Testis (tissue), 3 donors: ENCODE results near the gene RPLP2. TPM values are rescaled to one million over a fixed set of nuclear protein-coding genes. Genes with fewer than 3 reads are reported as not detected.
A peak's percentile ranks its signal among the peaks of the same experiment; 100 is the strongest.

Experiments used
- DNase-seq: peaks from one replicate; pipeline ENCODE4 v3.0.0-alpha.2; 2019
- H3K27ac ChIP-seq, 2 donors: fragments of 200-600 bp; sonication (generic); one replicate each; pipeline ENCODE4 v1.5.1; 2019
- H3K27me3 ChIP-seq: fragments of 200-600 bp; sonication (generic); one replicate; pipeline ENCODE4 v1.5.1; 2019
- H3K36me3 ChIP-seq: fragments of 200-600 bp; sonication (generic); one replicate; pipeline ENCODE4 v1.5.1; 2017; ENCODE audit warnings: low read depth; ENCODE audit errors: missing control alignments
- H3K4me1 ChIP-seq: fragments of 200-600 bp; sonication (generic); one replicate; pipeline ENCODE4 v1.5.1; 2019
- H3K4me3 ChIP-seq, 2 donors: fragments of 200-600 bp; sonication (generic); one replicate each; pipeline ENCODE4 v1.5.1; 2017 to 2019
- H3K9me3 ChIP-seq: fragments of 200-600 bp; sonication (generic); one replicate; pipeline ENCODE4 v1.5.1; 2017
- CTCF ChIP-seq, 3 experiments: fragments of 450-650 bp in 2 of 3; fragments of 200-600 bp in 1 of 3; sonication (generic) in 1 of 3; IDR thresholded peaks; one replicate each; pipeline ENCODE4 v1.5.1; 2016 to 2019; ENCODE audit warnings: antibody characterized with exemption in 3 of 3, mild to moderate bottlenecking in 2 of 3, moderate library complexity in 1 of 3
- POLR2A ChIP-seq: fragments of 450-650 bp; IDR thresholded peaks from one replicate; pipeline ENCODE4 v1.6.1; 2017; ENCODE audit warnings: antibody characterized with exemption, mild to moderate bottlenecking, moderate library complexity
- WGBS, 2 donors: methylation state at CpG; one replicate each; pipeline ENCODE4 v1.1.5; 2018; 5-methylcytosine and 5-hydroxymethylcytosine counted together
- intact Hi-C: fragments of 100-400 bp; cut with DNase I; formaldehyde crosslinking; loops from one replicate; pipeline ENCODE4 v1.15.1; 2023; ENCODE audit warnings: low total_unique reads
- polyA plus RNA-seq: library from polyadenylated mRNA; stranded (reverse); fragments of 350-450 nt; fragmentation: Illumina TruSeq; extraction: RNeasy Lipid Tissue Mini Kit (QIAGEN cat#74804); gene quantifications from one replicate; pipeline ENCODE4 v1.2.3, GENCODE V29; 2014; ENCODE audit warnings: low read depth, low replicate concordance; ENCODE audit not compliant: insufficient read depth
- total RNA-seq, 2 donors: library from RNA; depleted of rRNA; stranded (reverse); fragments of >200 nt; gene quantifications; one replicate each; pipeline ENCODE4 v1.2.3, GENCODE V29; 2016

The RPLP2 gene
- total and polyA plus RNA-seq, 3 donors from 2014 or later, result 193 to 943 (median 864) TPM

- Histone ChIP-seq H3K4me1 (peaks cover 28% of the 10 kb centered on the region), H3K36me3 (no peaks in the 10 kb centered on the region)
These were observed 36.3 kb upstream of the RPLP2 start for GRCh38 chr11:773425-773824.

GRCh38 chr11:773830-774229 lies 35.9 kb upstream of the RPLP2 start:
- DNase-seq, result no peak
- TF ChIP-seq CTCF (IDR thresholded peaks at IDR 0.05) (no peak), POLR2A (no peak)
- no peaks in the 10 kb centered on the region for H3K9me3 ChIP-seq
- H3K4me1 ChIP-seq, result peaks cover 30% of the 10 kb centered on the region
- H3K27ac ChIP-seq, result peak overlapping the region in 1 of 2 donors; percentile 9
- no peaks in the 10 kb centered on the region for H3K36me3 ChIP-seq
- intact Hi-C loops, result no loop called here
- 85 to 90% methylated on average over 2 to 9 of the region's 9 CpGs for WGBS, 2 donors
- H3K27me3 ChIP-seq, result no peaks in the 10 kb centered on the region
- no peak overlapping the region for H3K4me3 ChIP-seq

More at GRCh38 chr11:773425-773824, 36.3 kb upstream of the RPLP2 start:
- Histone ChIP-seq H3K4me3 (no peak overlapping the region), H3K27ac (peak overlapping the region in 1 of 2 donors; percentile 9), H3K27me3 (no peaks in the 10 kb centered on the region), H3K9me3 (no peaks in the 10 kb centered on the region)
- intact Hi-C loops, result no loop called here
- TF ChIP-seq CTCF (IDR thresholded peaks at IDR 0.05) (no peak), POLR2A (no peak)
- no peak for DNase-seq
- 75 to 100% methylated on average over 4 to 5 of the region's 5 CpGs for WGBS, 2 donors

- no peak for TF ChIP-seq POLR2A
- Histone ChIP-seq H3K9me3 (no peaks in the 10 kb centered on the region), H3K27ac (peak overlapping the region in 1 of 2 donors; percentile 24), H3K4me3 (no peak overlapping the region), H3K4me1 (peaks cover 30% of the 10 kb centered on the region), H3K36me3 (no peaks in the 10 kb centered on the region), H3K27me3 (no peaks in the 10 kb centered on the region)
- no peak for DNase-seq
- intact Hi-C loops, result no loop called here
- WGBS, 2 donors, result 61 to 87% methylated on average over 7 to 20 of the region's 20 CpGs
These were observed 34.7 kb upstream of the RPLP2 start for GRCh38 chr11:774873-775592.

- peak overlapping the region; percentile 14 to 82 for H3K27ac ChIP-seq
- no peaks in the 10 kb centered on the region for H3K27me3 ChIP-seq
- DNase-seq, result no peak
- H3K4me3 ChIP-seq, result peak overlapping the region; percentile 67 to 97
- H3K36me3 ChIP-seq, result no peaks in the 10 kb centered on the region
- 23% methylated on average over 10 to 11 of the region's 11 CpGs for WGBS, 2 donors
- H3K9me3 ChIP-seq, result no peaks in the 10 kb centered on the region
- intact Hi-C loops, result no loop called here
- peaks cover 30% of the 10 kb centered on the region for H3K4me1 ChIP-seq
- no peak for TF ChIP-seq POLR2A
- no peak for TF ChIP-seq CTCF (IDR thresholded peaks at IDR 0.05)
These were observed 33.6 kb upstream of the RPLP2 start for GRCh38 chr11:776263-776560.

- H3K4me3 ChIP-seq, result peak overlapping the region; percentile 67 to 97
- DNase-seq, result peak; percentile 46
- no peaks in the 10 kb centered on the region for H3K36me3 ChIP-seq
- peaks cover 30% of the 10 kb centered on the region for H3K4me1 ChIP-seq
- intact Hi-C loops, result no loop called here
- H3K27me3 ChIP-seq, result no peaks in the 10 kb centered on the region
- 1 to 2% methylated on average over 13 to 52 of the region's 65 CpGs for WGBS, 2 donors
- TF ChIP-seq POLR2A, result no peak
- no peak for TF ChIP-seq CTCF (IDR thresholded peaks at IDR 0.05)
- no peaks in the 10 kb centered on the region for H3K9me3 ChIP-seq
- H3K27ac ChIP-seq, result peak overlapping the region; percentile 14 to 82
These were observed 33.0 kb upstream of the RPLP2 start for GRCh38 chr11:776561-777287.
